ENCODE results near the gene PIH1D2.
"Not testable (repeated sequence)": the region's sequence is repeated elsewhere in the genome, so short reads cannot be mapped to it uniquely, and the experiment has no call there.

PIH1D2 gene

GRCh38 chr11:112050721-112051120 lies 23.1 kb downstream of the PIH1D2 start:
- no peak for FAIRE-seq

GRCh38 chr11:112049777-112050176 lies 24.0 kb downstream of the PIH1D2 start:
- FAIRE-seq: no peak

GRCh38 chr11:112048256-112048655 lies 25.6 kb downstream of the PIH1D2 start:
- FAIRE-seq: not testable (repeated sequence)

- FAIRE-seq: not testable (repeated sequence)
Measured at GRCh38 chr11:112046647-112047046, 27.2 kb downstream of the PIH1D2 start.

- FAIRE-seq: no peak
Measured at GRCh38 chr11:112044961-112045360, 28.9 kb downstream of the PIH1D2 start.

- no peak for FAIRE-seq
Measured at GRCh38 chr11:112042961-112043304, 30.9 kb downstream of the PIH1D2 start.

GRCh38 chr11:112042161-112042960 lies 31.5 kb downstream of the PIH1D2 start:
- no peak for FAIRE-seq

- no peak for FAIRE-seq
Measured at GRCh38 chr11:112037527-112037926, 36.3 kb downstream of the PIH1D2 start.

- FAIRE-seq: no peak
Measured at GRCh38 chr11:112033902-112034301, 39.9 kb downstream of the PIH1D2 start.

- no peak for FAIRE-seq
Measured at GRCh38 chr11:112029460-112029859, 44.4 kb downstream of the PIH1D2 start.

GRCh38 chr11:112026784-112027410 lies 46.9 kb downstream of the PIH1D2 start:
- not testable (repeated sequence) for FAIRE-seq

- no peak for FAIRE-seq
Measured at GRCh38 chr11:112025707-112026106, 48.1 kb downstream of the PIH1D2 start.

- FAIRE-seq: no peak
Measured at GRCh38 chr11:112024773-112025678, 48.8 kb downstream of the PIH1D2 start, which contains the start of gene DLAT. Gene DLAT (plus strand): TSS chr11:112025408. CDS start chr11:112025473, 65 bp downstream.

GRCh38 chr11:112024178-112024772 lies 49.5 kb downstream of the PIH1D2 start:
- FAIRE-seq: no peak

GRCh38 chr11:112023104-112023503 lies 50.7 kb downstream of the PIH1D2 start:
- FAIRE-seq: no peak

GRCh38 chr11:112019066-112019465 lies 54.8 kb downstream of the PIH1D2 start:
- no peak for FAIRE-seq
